COLO668 (cell line): ENCODE measurements around the gene ZNF319.

ENCODE experiments used
- DNase-seq: peaks from one replicate; lab custom pipeline; 2025; ENCODE audit not compliant: unreplicated experiment; lab: John Stamatoyannopoulos, UW

The ZNF319 gene

GRCh38 chr16:57999971-58000705 is at the start of gene ZNF319:
Gene ZNF319, minus strand, starts transcription at chr16:58000672. Its CDS starts 2,407 bp downstream, at chr16:57998265.
- peak; percentile 60 for DNase-seq

GRCh38 chr16:58049232-58050185 is 49.0 kb upstream of the ZNF319 start:
- no peak for DNase-seq

DNA sequence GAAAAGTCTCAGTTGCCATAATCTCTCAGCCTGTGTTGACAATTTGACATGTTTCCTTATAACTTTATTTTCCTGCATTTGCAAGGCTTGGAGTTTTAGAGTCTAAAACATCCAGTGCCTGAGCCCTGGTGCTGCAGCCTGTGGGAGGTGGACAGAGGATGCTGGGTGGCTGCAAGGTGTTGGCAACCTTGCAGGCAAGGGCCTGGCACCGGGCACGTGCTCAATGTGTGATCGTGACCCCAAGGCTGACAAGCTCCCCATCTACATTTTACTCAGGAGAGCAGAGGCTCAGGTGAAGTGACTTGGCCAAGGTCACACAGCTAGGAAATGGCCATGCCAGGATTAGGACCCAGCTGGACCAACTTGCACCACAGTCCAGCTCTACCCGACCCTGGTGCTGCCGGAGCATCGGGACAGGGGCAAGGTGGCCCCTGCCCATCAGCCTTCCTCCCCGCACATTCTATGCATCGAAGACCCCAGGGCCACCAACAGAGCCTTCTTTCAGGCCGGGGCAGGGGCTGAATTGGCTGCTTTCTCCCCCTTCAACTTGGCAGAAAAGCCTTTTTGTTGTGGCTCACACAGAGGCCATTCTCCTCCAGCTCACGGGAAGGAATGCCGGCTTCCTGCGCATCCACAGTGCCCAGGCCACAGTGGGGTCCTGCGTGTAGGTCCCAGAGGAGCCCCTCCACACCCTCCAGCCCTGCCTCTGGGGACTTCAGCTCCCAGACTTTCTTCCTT is 48.2 kb upstream of the ZNF319 start:
- no peak for DNase-seq

DNA sequence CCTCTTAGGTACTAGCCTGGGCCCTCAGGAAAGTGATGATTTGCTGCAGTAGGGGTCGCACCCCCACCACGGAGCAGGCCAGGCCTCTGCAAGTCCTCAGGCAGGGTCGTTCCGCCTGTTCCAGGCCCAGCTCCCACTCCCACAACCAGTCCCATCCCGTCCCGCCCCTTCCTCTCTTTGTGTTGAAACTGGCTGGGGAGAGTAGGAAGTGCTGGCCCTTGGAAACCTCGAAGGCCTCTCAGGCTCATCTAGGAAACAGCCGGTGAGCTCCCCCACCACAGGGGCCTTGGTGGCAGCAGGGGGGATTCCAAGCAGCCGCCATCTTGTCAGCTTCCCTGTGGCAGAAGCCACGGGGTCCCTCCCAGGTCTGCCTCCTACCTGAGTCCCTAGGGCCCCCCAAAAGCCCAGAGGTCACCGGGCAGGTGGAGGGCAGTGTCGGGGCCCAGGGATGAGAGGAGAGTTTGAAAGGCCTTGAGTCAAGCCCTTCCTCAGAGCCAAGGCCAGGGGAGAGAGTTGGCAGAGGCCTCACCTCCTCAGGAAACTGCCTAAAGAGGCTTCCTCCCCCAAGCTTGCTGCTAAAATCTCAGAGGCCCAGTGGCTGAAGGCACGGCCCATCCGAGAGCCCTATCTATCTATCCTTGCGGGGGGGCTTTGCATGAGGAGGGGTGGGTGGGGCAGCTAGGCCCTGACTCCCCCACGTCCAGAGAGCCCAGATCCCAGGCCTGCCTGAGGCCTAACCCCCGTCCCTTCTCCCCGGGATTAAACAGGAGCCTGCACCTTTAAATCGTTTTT is 47.3 kb upstream of the ZNF319 start:
- DNase-seq, result no peak

- no peak for DNase-seq
Observed at GRCh38 chr16:58046936-58047335, 46.5 kb upstream of the ZNF319 start.

- DNase-seq, result no peak
Observed at GRCh38 chr16:58046054-58046881, 45.8 kb upstream of the ZNF319 start.

DNA sequence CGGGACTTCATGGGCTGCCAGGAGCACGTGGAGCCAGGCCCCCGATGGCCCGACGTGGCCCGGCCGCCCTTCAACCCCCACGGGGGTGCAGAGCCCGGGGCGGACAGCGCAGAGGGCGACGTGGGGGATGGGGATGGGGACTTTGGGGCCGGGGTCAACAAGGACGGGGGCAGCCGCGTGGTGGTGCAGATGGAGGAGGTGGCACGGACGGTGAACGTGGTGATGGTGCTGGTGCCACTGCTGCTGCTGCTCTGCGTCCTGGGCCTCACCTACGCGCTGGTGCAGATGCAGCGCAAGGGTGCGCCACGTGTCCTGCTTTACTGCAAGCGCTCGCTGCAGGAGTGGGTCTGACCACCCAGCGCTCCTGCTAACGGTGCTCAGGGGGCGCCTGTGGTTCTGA is 44.6 kb upstream of the ZNF319 start:
- no peak for DNase-seq

GRCh38 chr16:58044266-58045019 is 44.0 kb upstream of the ZNF319 start:
- no peak for DNase-seq

DNA sequence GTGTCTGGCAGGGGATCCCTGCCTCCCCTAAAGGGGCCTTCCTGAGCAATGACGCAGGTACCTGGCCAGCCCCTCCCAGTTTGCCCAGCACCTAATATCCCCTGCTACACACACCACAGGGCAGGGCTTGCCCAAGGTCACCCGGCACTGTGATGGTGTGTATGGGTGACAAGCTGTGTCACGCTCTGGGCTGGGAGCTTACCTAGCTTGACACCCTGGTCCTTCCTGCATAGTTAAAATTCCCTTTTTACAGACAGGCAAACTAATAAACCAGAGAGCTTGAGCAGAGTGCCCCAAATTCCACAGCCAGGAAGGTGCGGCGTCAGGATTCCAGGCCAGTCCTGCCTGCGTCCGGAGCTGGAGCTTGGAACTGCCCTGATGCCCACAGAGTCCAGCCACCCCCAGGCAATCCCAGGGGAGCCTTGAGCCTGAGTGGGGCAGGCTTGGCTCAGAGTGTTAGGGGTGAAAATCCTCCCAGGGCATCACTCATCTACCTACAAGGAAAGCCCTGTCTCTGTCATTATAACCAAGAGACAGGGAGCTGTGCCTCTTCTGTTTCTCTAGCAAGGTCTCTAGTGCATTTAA is 43.2 kb upstream of the ZNF319 start:
- no peak for DNase-seq

- DNase-seq, result no peak
Observed at GRCh38 chr16:58042886-58043515, 42.5 kb upstream of the ZNF319 start.

- no peak for DNase-seq
Observed at GRCh38 chr16:58042001-58042885, 41.8 kb upstream of the ZNF319 start.

DNA sequence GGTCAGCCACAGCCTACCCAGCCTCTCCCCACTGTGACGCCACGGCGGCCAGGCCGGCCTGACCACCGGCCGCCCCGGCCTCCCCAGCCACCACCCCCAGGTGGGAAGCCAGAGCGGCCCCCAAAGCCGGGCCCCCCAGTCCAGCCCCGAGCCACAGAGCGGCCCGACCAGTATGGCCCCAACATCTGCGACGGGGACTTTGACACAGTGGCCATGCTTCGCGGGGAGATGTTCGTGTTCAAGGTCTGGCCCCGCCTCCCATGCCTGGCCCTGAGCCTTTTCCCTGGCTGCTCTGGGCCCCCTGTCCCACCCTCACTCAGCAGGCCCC is 41.1 kb upstream of the ZNF319 start:
- no peak for DNase-seq

- DNase-seq, result no peak
Observed at GRCh38 chr16:58040945-58041627, 40.6 kb upstream of the ZNF319 start.

GRCh38 chr16:58040496-58040846 is 40.0 kb upstream of the ZNF319 start:
- DNase-seq, result no peak

- DNase-seq, result no peak
Observed at GRCh38 chr16:58039829-58040495, 39.5 kb upstream of the ZNF319 start.

DNA sequence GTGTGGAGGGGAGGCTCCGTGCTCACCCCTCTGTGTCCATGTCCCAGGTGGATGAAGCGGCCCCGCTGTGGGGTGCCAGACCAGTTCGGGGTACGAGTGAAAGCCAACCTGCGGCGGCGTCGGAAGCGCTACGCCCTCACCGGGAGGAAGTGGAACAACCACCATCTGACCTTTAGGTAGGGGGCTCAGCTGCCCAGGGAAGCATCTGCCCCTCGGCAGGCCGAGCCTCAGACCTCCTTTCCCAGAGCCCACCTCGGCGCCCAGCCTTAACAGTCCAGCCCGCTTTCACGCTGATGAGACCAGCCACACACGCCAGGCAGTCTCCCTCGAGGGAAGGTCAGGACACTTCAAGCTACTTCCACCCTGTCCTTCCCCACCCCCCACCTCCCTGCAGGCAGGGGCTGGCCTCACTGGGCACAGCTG is 37.8 kb upstream of the ZNF319 start:
- no peak for DNase-seq
